Liver (tissue), 9 donors: ENCODE results near the gene CPNE4. TPM values are rescaled to one million over a fixed set of nuclear protein-coding genes. Genes with fewer than 3 reads are reported as not detected.

Source experiments
- DNase-seq: peaks from one replicate; pipeline ENCODE4 v3.0.0-alpha.2; 2017; ENCODE audit warnings: low spot score
- H3K27ac ChIP-seq, 2 donors: one replicate each; pipeline ENCODE4 v1.7.0; 2013; ENCODE audit warnings: inconsistent platforms in 2 of 2, low read length in 2 of 2, control low read depth in 1 of 2, low read depth in 1 of 2, mild to moderate bottlenecking in 1 of 2
- H3K27me3 ChIP-seq, 4 donors: one replicate each; pipeline versions ENCODE4 v1.6.1 to v1.7.0; 2013; ENCODE audit warnings: low read length in 3 of 4, inconsistent platforms in 1 of 4, mild to moderate bottlenecking in 1 of 4, moderate library complexity in 1 of 4; ENCODE audit not compliant: control insufficient read depth in 4 of 4, insufficient read depth in 4 of 4
- H3K36me3 ChIP-seq, 4 donors: one replicate each; pipeline versions ENCODE4 v1.6.1 to v1.7.0; 2013; ENCODE audit warnings: low read length in 3 of 4, mild to moderate bottlenecking in 3 of 4, low read depth in 1 of 4, moderate library complexity in 1 of 4; ENCODE audit not compliant: control insufficient read depth in 4 of 4, insufficient read depth in 3 of 4
- H3K4me1 ChIP-seq, 4 donors: one replicate each; pipeline versions ENCODE4 v1.6.1 to v1.7.0; 2013; ENCODE audit warnings: low read length in 3 of 4, mild to moderate bottlenecking in 3 of 4, moderate library complexity in 1 of 4; ENCODE audit not compliant: control insufficient read depth in 4 of 4, insufficient read depth in 4 of 4
- H3K4me3 ChIP-seq, 3 donors: one replicate each; pipeline versions ENCODE4 v1.6.1 to v1.7.0; 2013; ENCODE audit warnings: low read length in 3 of 3, control low read depth in 1 of 3, low read depth in 1 of 3, mild to moderate bottlenecking in 1 of 3
- H3K9ac ChIP-seq, 2 donors: one replicate each; pipeline ENCODE4 v1.7.0; 2013; ENCODE audit warnings: low read length in 2 of 2, mild to moderate bottlenecking in 2 of 2, moderate library complexity in 2 of 2, control low read depth in 1 of 2, low read depth in 1 of 2
- H3K9me3 ChIP-seq, 4 donors: one replicate each; pipeline versions ENCODE4 v1.6.1 to v1.7.0; 2013; ENCODE audit warnings: low read length in 3 of 4; ENCODE audit not compliant: control insufficient read depth in 4 of 4
- CTCF ChIP-seq: fragments of 150-350 bp; IDR thresholded peaks from 2 replicates; pipeline ENCODE4 v1.5.1; 2017; ENCODE audit warnings: improper control_type of control experiment, low read depth, low read length; ENCODE audit not compliant: missing input control
- FOXA1 ChIP-seq: IDR thresholded peaks from 2 replicates; pipeline ENCODE4 v1.6.1; 2016; ENCODE audit warnings: antibody characterized with exemption
- FOXA2 ChIP-seq: IDR thresholded peaks from 2 replicates; pipeline ENCODE4 v1.6.1; 2016; ENCODE audit warnings: antibody characterized with exemption
- GABPA ChIP-seq, 2 donors: IDR thresholded peaks in 1 of 2; conservative IDR thresholded peaks in 1 of 2; 2 replicates each; pipeline ENCODE4 v1.6.1; 2016; ENCODE audit warnings: antibody characterized with exemption in 2 of 2, mild to moderate bottlenecking in 1 of 2, moderate library complexity in 1 of 2
- HNF4A ChIP-seq, 2 donors: conservative IDR thresholded peaks; 2 replicates each; pipeline ENCODE4 v1.6.1; 2016; ENCODE audit warnings: antibody characterized with exemption in 2 of 2, mild to moderate bottlenecking in 2 of 2
- HNF4G ChIP-seq: IDR thresholded peaks from 2 replicates; pipeline ENCODE4 v1.6.1; 2016; ENCODE audit warnings: antibody characterized with exemption
- MAX ChIP-seq: IDR thresholded peaks from 2 replicates; pipeline ENCODE4 v1.6.1; 2016; ENCODE audit warnings: antibody characterized with exemption
- NR2F2 ChIP-seq: IDR thresholded peaks from 2 replicates; pipeline ENCODE4 v1.6.1; 2016; ENCODE audit warnings: antibody characterized with exemption
- RAD21 ChIP-seq, 2 donors: IDR thresholded peaks; 2 replicates each; pipeline ENCODE4 v1.6.1; 2016; ENCODE audit warnings: antibody characterized with exemption in 2 of 2, mild to moderate bottlenecking in 2 of 2
- REST ChIP-seq: IDR thresholded peaks from 2 replicates; pipeline ENCODE4 v1.6.1; 2016; ENCODE audit warnings: antibody characterized with exemption, mild to moderate bottlenecking
- RXRA ChIP-seq, 2 donors: IDR thresholded peaks; 2 replicates each; pipeline ENCODE4 v1.6.1; 2017 to 2018; ENCODE audit warnings: antibody characterized with exemption in 2 of 2, mild to moderate bottlenecking in 1 of 2
- SP1 ChIP-seq: IDR thresholded peaks from 2 replicates; pipeline ENCODE4 v1.6.1; 2018; ENCODE audit warnings: antibody characterized with exemption, mild to moderate bottlenecking
- TAF1 ChIP-seq: conservative IDR thresholded peaks from 2 replicates; pipeline ENCODE4 v1.6.1; 2016; ENCODE audit warnings: antibody characterized with exemption, mild to moderate bottlenecking
- YY1 ChIP-seq: IDR thresholded peaks from 2 replicates; pipeline ENCODE4 v1.6.1; 2016; ENCODE audit warnings: antibody characterized with exemption, mild to moderate bottlenecking
- ZBTB33 ChIP-seq: IDR thresholded peaks from 2 replicates; pipeline ENCODE4 v1.6.1; 2016; ENCODE audit warnings: antibody characterized with exemption
- WGBS: extraction: QIAGEN DNeasy Blood & Tissue Kit; methylation state at CpG from one replicate; pipeline ENCODE4 v1.1.7; 2013; 5-methylcytosine and 5-hydroxymethylcytosine counted together
- polyA plus RNA-seq, 2 donors: library from polyadenylated mRNA; stranded (reverse) in 1 of 2; unstranded in 1 of 2; fragments of 200-250 nt in 1 of 2; fragments of >200 nt in 1 of 2; fragmentation: Nextera tagmentation in 1 of 2; extraction: Ambion mirVana in 1 of 2; gene quantifications; one replicate each; pipeline versions ENCODE4 v1.2.1 to v1.2.3, GENCODE V29; 2013 to 2015
- total RNA-seq, 2 donors: library from RNA; depleted of rRNA; stranded (reverse); fragments of >200 nt; gene quantifications; one replicate each; pipeline ENCODE4 v1.2.3, GENCODE V29; 2014
- donor health status: healthy.
- donor health status: healthy.
- donor health status: healthy.
- donor health status: healthy.
- donor health status: healthy.

Gene CPNE4
- total and polyA plus RNA-seq, 4 donors, result under 0.01 to 0.03 TPM; not detected in 2

GRCh38 chr3:131912255-131912654 lies 122.6 kb downstream of the CPNE4 start:
- H3K4me1 ChIP-seq, result no peaks in the 10 kb centered on the region
- TF ChIP-seq TAF1, result no peak
- TF ChIP-seq REST, result no peak
- TF ChIP-seq GABPA (IDR thresholded peaks at IDR 0.05 in 1 of 2, conservative IDR thresholded peaks at IDR 0.05 in 1 of 2), result no peak
- TF ChIP-seq FOXA2, result no peak
- TF ChIP-seq NR2F2, result no peak
- TF ChIP-seq ZBTB33, result no peak
- DNase-seq, result no peak
- H3K27ac ChIP-seq, result no peak overlapping the region
- H3K36me3 ChIP-seq, result no peaks in the 10 kb centered on the region
- H3K9ac ChIP-seq, result no peak overlapping the region
- H3K27me3 ChIP-seq, result peaks cover 0 to 5% (median 0%) of the 10 kb centered on the region in 4 donors
- no peak overlapping the region for H3K4me3 ChIP-seq
- no peaks in the 10 kb centered on the region for H3K9me3 ChIP-seq
- WGBS, result 78% methylated on average over 2 of the region's 2 CpGs

GRCh38 chr3:131907796-131908195 lies 127.0 kb downstream of the CPNE4 start:
- DNase-seq, result no peak
- H3K9me3 ChIP-seq, result no peaks in the 10 kb centered on the region
- no peak overlapping the region for H3K4me3 ChIP-seq
- WGBS, result 74% methylated on average over 1 of the region's 1 CpG
- no peak overlapping the region for H3K27ac ChIP-seq
- no peaks in the 10 kb centered on the region for H3K27me3 ChIP-seq
- H3K36me3 ChIP-seq, result no peaks in the 10 kb centered on the region
- H3K9ac ChIP-seq, result no peak overlapping the region
- H3K4me1 ChIP-seq, result no peaks in the 10 kb centered on the region
- TF ChIP-seq HNF4A (conservative IDR thresholded peaks at IDR 0.05) (no peak), SP1 (no peak), MAX (no peak), ZBTB33 (no peak), CTCF (no peak), REST (no peak), NR2F2 (no peak), YY1 (no peak), RAD21 (IDR thresholded peaks at IDR 0.05) (no peak), GABPA (IDR thresholded peaks at IDR 0.05 in 1 of 2, conservative IDR thresholded peaks at IDR 0.05 in 1 of 2) (no peak), RXRA (IDR thresholded peaks at IDR 0.05) (no peak), HNF4G (no peak), FOXA2 (no peak), FOXA1 (no peak)
